HepG2 (cell line): Measurements from ENCODE around the gene BCL6B. TPM values are rescaled to one million over a fixed set of nuclear protein-coding genes. Genes with fewer than 3 reads are reported as not detected.

Source experiments
- CEBPG ChIP-seq: IDR thresholded peaks from 2 replicates; pipeline ENCODE4 v1.6.1; 2016
- KMT2B ChIP-seq: IDR thresholded peaks from 2 replicates; pipeline ENCODE4 v1.6.1; 2016; ENCODE audit warnings: missing genetic modification reagents, missing compliant biosample characterization
- PRDM10 ChIP-seq: sonication (generic); formaldehyde crosslinking; IDR thresholded peaks from 2 replicates; pipeline ENCODE4 v1.4.0; 2020; ENCODE audit warnings: low read depth, missing genetic modification reagents
- RCOR2 ChIP-seq: IDR thresholded peaks from 2 replicates; pipeline ENCODE4 v1.6.1; 2016; ENCODE audit warnings: missing biosample characterization, missing genetic modification reagents
- SMAD3 ChIP-seq: sonication (generic); formaldehyde crosslinking; IDR thresholded peaks from 2 replicates; pipeline ENCODE4 v1.4.0; 2020; ENCODE audit warnings: missing genetic modification reagents
- ZNF710 ChIP-seq: sonication (generic); formaldehyde crosslinking; IDR thresholded peaks from 2 replicates; pipeline ENCODE4 v1.5.0; 2020; ENCODE audit warnings: mild to moderate bottlenecking, missing genetic modification reagents, borderline replicate concordance
- polyA plus RNA-seq, 8 experiments: library from polyadenylated mRNA; depleted of rRNA in 3 of 8; stranded (reverse) in 7 of 8; unstranded in 1 of 8; fragments of >200 nt; fragmentation: Illumina TruSeq in 4 of 8; extraction: Trizol in 4 of 8; gene quantifications; 2 replicates each; pipeline versions ENCODE4 v1.2.1 to v1.2.3, GENCODE V29; 2011 to 2016; ENCODE audit warnings: low read depth in 4 of 8, missing spikeins in 1 of 8, mixed read lengths in 1 of 8; ENCODE audit not compliant: insufficient read depth in 1 of 8
- total RNA-seq, 5 experiments: library from RNA; depleted of rRNA; stranded (reverse); fragments of >200 nt; fragmentation: Illumina TruSeq; extraction: Trizol; gene quantifications; 2 replicates each; pipeline ENCODE4 v1.2.3, GENCODE V29; 2016; ENCODE audit warnings: low read depth in 1 of 5

BCL6B gene
- total and polyA plus RNA-seq, 2 of the 13 experiments (the other 11 are each of a cell fraction or from before 2014, with no cell fraction given): not detected

GRCh38 chr17:7046725-7047397 lies 24.0 kb downstream of the BCL6B start (continued):
- 0 out of 2 replicates have a peak, but pooled peaks have one; percentile 38 for TF ChIP-seq PRDM10 (CRISPR knock-in tag)
- peak; percentile 48; the same call in 1 of the 2 replicates for TF ChIP-seq ZNF710 (CRISPR knock-in tag)
- TF ChIP-seq KMT2B: 0 out of 2 replicates have a peak, but pooled peaks have one; percentile 4
- 0 out of 2 replicates have a peak, but pooled peaks have one; percentile 57 for TF ChIP-seq SMAD3 (CRISPR knock-in tag)
- peak; percentile 54; the same call in 1 of the 2 replicates for TF ChIP-seq CEBPG
- TF ChIP-seq RCOR2 (CRISPR knock-in tag): 0 out of 2 replicates have a peak, but pooled peaks have one; percentile 25
